GM18520 (cell line): ENCODE measurements around the gene SLC2A11.
"Not testable (repeated sequence)": the region's sequence is repeated elsewhere in the genome, so short reads cannot be mapped to it uniquely, and the experiment has no call there.

Experiments used
- ATAC-seq: cut with Tn5 transposase; IDR thresholded peaks from one replicate; pipeline ENCODE4 v1.9.1; 2021; ENCODE audit not compliant: unreplicated experiment

Gene SLC2A11

GRCh38 chr22:23903328-23903971 lies 45.8 kb downstream of the SLC2A11 start:
- no peak for ATAC-seq

- ATAC-seq: no peak
Measured at GRCh38 chr22:23904573-23905254, 47.0 kb downstream of the SLC2A11 start.

- ATAC-seq: no peak
Measured at GRCh38 chr22:23906641-23907040, 49.0 kb downstream of the SLC2A11 start.

GRCh38 chr22:23907423-23907822 lies 49.7 kb downstream of the SLC2A11 start:
- not testable (repeated sequence) for ATAC-seq

- ATAC-seq: no peak
Measured at GRCh38 chr22:23908587-23909205, 51.0 kb downstream of the SLC2A11 start.

- ATAC-seq: no peak
Measured at GRCh38 chr22:23909296-23909898, 51.7 kb downstream of the SLC2A11 start.

GRCh38 chr22:23910496-23911190 lies 53.0 kb downstream of the SLC2A11 start:
- no peak for ATAC-seq

GRCh38 chr22:23911318-23911980 lies 53.8 kb downstream of the SLC2A11 start:
- ATAC-seq: no peak

- no peak for ATAC-seq
Measured at GRCh38 chr22:23912293-23912903, 54.7 kb downstream of the SLC2A11 start.

- ATAC-seq: no peak
Measured at GRCh38 chr22:23913306-23913660, 55.6 kb downstream of the SLC2A11 start.

GRCh38 chr22:23913661-23914353 lies 56.1 kb downstream of the SLC2A11 start:
- ATAC-seq: peak; percentile 95

GRCh38 chr22:23915290-23915689 lies 57.6 kb downstream of the SLC2A11 start:
- no peak for ATAC-seq

- not testable (repeated sequence) for ATAC-seq
Measured at GRCh38 chr22:23920267-23920611, 62.6 kb downstream of the SLC2A11 start.

- not testable (repeated sequence) for ATAC-seq
Measured at GRCh38 chr22:23921586-23922201, 64.0 kb downstream of the SLC2A11 start.

GRCh38 chr22:23922921-23923320 lies 65.2 kb downstream of the SLC2A11 start:
- ATAC-seq: no peak

GRCh38 chr22:23925020-23925606 lies 67.4 kb downstream of the SLC2A11 start:
- ATAC-seq: no peak

GRCh38 chr22:23926561-23926960 lies 68.9 kb downstream of the SLC2A11 start:
- ATAC-seq: no peak
